Sigmoid colon (tissue), 7 donors: ENCODE measurements around the gene SEC24C. TPM values are rescaled to one million over a fixed set of nuclear protein-coding genes. Genes with fewer than 3 reads are reported as not detected.
"Not testable (repeated sequence)": the region's sequence is repeated elsewhere in the genome, so short reads cannot be mapped to it uniquely, and the experiment has no call there.

Experiments used
- DNase-seq: peaks from one replicate; pipeline ENCODE4 v3.0.0-alpha.2; 2019
- H3K27ac ChIP-seq, 4 donors: fragments of 200-600 bp; sonication (generic); one replicate each; pipeline ENCODE4 v1.5.1; 2016 to 2019; ENCODE audit warnings: mild to moderate bottlenecking in 1 of 4
- H3K27me3 ChIP-seq, 3 donors: fragments of 200-600 bp; sonication (generic); one replicate each; pipeline ENCODE4 v1.5.1; 2019; ENCODE audit warnings: mild to moderate bottlenecking in 1 of 3
- H3K36me3 ChIP-seq, 4 donors: fragments of 200-600 bp; sonication (generic); one replicate each; pipeline ENCODE4 v1.5.1; 2016 to 2019
- H3K4me1 ChIP-seq, 4 donors: fragments of 200-600 bp; sonication (generic); one replicate each; pipeline ENCODE4 v1.5.1; 2017 to 2019
- H3K4me3 ChIP-seq, 4 donors: fragments of 200-600 bp; sonication (generic); one replicate each; pipeline ENCODE4 v1.5.1; 2017 to 2019; ENCODE audit warnings: mild to moderate bottlenecking in 2 of 4, moderate library complexity in 1 of 4
- H3K9me3 ChIP-seq, 4 donors: fragments of 200-600 bp in 3 of 4; sonication (generic) in 3 of 4; one replicate each; pipeline versions ENCODE4 v1.5.1 to v1.6.1; 2013 to 2019
- EP300 ChIP-seq, 4 donors: sonication (generic); formaldehyde crosslinking; IDR thresholded peaks; one replicate each; pipeline ENCODE4 v1.6.1; 2017; ENCODE audit warnings: antibody characterized with exemption in 4 of 4
- POLR2A ChIP-seq, 2 donors: fragments of 450-650 bp; IDR thresholded peaks; one replicate each; pipeline ENCODE4 v1.6.1; 2016; ENCODE audit warnings: antibody characterized with exemption in 2 of 2, mild to moderate bottlenecking in 2 of 2, moderate library complexity in 2 of 2
- POLR2AphosphoS5 ChIP-seq, 4 donors: sonication (generic); formaldehyde crosslinking; IDR thresholded peaks; one replicate each; pipeline ENCODE4 v1.6.1; 2017; ENCODE audit warnings: antibody characterized with exemption in 4 of 4
- WGBS, 2 donors: extraction: QIAGEN DNeasy Blood & Tissue Kit; methylation state at CpG; one replicate each; pipeline ENCODE4 v1.1.7; 2013; 5-methylcytosine and 5-hydroxymethylcytosine counted together
- intact Hi-C: fragments of 100-400 bp; cut with DNase I; formaldehyde crosslinking; loops from one replicate; pipeline ENCODE4 v1.15.1; 2023
- polyA plus RNA-seq, 3 donors: library from polyadenylated mRNA; stranded (reverse); fragments of 200-250 nt; gene quantifications; one replicate each; pipeline ENCODE4 v1.2.3, GENCODE V29; 2013
- total RNA-seq, 4 donors: library from RNA; depleted of rRNA; stranded (reverse); fragments of >200 nt; gene quantifications; one replicate each; pipeline ENCODE4 v1.1.0, GENCODE V29; 2016
- TF ChIP-seq, protein P1 (sequence below), 4 experiments: fragments of 450-650 bp in 3 of 4; fragments of 200-600 bp in 1 of 4; IDR thresholded peaks; one replicate each; pipeline ENCODE4 v1.5.1; 2016 to 2019; ENCODE audit warnings: antibody characterized with exemption in 4 of 4, mild to moderate bottlenecking in 3 of 4, moderate library complexity in 2 of 4
- donor health status: healthy with polysubstance abuse.
- donor health status: Bipolar disorder and iron deficiency.
- donor health status: healthy.

Gene SEC24C, protein sequence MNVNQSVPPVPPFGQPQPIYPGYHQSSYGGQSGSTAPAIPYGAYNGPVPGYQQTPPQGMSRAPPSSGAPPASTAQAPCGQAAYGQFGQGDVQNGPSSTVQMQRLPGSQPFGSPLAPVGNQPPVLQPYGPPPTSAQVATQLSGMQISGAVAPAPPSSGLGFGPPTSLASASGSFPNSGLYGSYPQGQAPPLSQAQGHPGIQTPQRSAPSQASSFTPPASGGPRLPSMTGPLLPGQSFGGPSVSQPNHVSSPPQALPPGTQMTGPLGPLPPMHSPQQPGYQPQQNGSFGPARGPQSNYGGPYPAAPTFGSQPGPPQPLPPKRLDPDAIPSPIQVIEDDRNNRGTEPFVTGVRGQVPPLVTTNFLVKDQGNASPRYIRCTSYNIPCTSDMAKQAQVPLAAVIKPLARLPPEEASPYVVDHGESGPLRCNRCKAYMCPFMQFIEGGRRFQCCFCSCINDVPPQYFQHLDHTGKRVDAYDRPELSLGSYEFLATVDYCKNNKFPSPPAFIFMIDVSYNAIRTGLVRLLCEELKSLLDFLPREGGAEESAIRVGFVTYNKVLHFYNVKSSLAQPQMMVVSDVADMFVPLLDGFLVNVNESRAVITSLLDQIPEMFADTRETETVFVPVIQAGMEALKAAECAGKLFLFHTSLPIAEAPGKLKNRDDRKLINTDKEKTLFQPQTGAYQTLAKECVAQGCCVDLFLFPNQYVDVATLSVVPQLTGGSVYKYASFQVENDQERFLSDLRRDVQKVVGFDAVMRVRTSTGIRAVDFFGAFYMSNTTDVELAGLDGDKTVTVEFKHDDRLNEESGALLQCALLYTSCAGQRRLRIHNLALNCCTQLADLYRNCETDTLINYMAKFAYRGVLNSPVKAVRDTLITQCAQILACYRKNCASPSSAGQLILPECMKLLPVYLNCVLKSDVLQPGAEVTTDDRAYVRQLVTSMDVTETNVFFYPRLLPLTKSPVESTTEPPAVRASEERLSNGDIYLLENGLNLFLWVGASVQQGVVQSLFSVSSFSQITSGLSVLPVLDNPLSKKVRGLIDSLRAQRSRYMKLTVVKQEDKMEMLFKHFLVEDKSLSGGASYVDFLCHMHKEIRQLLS
- total RNA-seq (10 to 100 TPM; 34.9 to 42.7 (median 39.0) TPM), polyA plus RNA-seq (10 to 100 TPM; 25.2 to 52.3 (median 29.8) TPM)

DNA sequence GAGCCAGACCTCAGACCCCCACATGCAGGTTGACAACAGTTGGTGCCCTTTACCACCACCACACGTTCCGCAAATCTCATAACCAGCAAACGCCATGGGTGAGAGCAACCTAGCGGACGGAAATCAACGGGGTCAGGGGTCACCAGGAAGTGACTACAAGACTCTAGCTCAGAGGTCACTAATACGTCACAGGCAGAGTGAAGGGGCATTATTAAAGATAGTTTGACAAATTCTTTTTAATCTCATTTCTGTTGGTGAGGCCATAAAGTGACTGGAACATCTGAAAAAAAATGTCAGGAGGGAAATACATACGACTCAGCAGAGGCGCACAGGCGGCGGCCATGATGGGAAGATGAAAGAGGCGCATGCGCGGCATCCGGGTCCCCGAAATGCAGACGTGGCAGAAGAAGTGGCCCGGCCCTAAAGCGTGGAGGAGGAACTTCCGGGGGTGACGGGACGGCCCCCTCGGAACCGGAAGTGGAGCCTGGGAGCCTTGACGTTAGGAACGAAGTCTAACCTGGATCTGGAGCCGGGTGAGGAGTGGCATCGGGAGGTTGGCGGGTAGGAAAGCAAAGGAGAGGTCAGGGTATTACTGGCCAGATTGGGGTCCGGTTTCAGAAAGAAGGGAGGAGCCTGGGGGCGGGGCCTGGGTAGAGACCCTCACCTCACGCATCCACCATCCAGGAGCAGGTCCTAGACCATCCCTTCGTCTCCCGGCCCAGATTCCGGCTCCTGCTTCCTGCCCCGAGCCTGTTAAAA, at the start of gene SEC24C:
Gene SEC24C (plus strand): TSS at position 468 of the 759 bp plus-strand sequence. CDS start 2,461 bp downstream, outside the sequence.
- Histone ChIP-seq H3K27ac (peak within 1 kb of the TSS; percentile 90 to 96 (median 94)), H3K9me3 (no peaks in the 10 kb centered on the region), H3K36me3 (peaks cover 6 to 25% (median 17%) of the 10 kb centered on the region in 4 donors), H3K27me3 (no peaks in the 10 kb centered on the region), H3K4me3 (peak within 1 kb of the TSS; percentile 57 to 98 (median 94)), H3K4me1 (peaks cover 0 to 46% (median 34%) of the 10 kb centered on the region in 4 donors)
- DNase-seq = peak; percentile 99
- intact Hi-C loops = loop anchor here (2.0 kb wide), 1 partner anchor 29 kb away; a partner anchor contains a TSS
- TF ChIP-seq, protein P1, sequence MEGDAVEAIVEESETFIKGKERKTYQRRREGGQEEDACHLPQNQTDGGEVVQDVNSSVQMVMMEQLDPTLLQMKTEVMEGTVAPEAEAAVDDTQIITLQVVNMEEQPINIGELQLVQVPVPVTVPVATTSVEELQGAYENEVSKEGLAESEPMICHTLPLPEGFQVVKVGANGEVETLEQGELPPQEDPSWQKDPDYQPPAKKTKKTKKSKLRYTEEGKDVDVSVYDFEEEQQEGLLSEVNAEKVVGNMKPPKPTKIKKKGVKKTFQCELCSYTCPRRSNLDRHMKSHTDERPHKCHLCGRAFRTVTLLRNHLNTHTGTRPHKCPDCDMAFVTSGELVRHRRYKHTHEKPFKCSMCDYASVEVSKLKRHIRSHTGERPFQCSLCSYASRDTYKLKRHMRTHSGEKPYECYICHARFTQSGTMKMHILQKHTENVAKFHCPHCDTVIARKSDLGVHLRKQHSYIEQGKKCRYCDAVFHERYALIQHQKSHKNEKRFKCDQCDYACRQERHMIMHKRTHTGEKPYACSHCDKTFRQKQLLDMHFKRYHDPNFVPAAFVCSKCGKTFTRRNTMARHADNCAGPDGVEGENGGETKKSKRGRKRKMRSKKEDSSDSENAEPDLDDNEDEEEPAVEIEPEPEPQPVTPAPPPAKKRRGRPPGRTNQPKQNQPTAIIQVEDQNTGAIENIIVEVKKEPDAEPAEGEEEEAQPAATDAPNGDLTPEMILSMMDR (IDR thresholded peaks at IDR 0.05) = no peak
- TF ChIP-seq POLR2A (IDR thresholded peaks at IDR 0.05) (peak; percentile 52 to 63), POLR2AphosphoS5 (IDR thresholded peaks at IDR 0.05) (peak; percentile 77 to 90 (median 84)), EP300 (IDR thresholded peaks at IDR 0.05) (peak in 1 of 4 donors; percentile 68)
- WGBS, 2 donors = 0 to 1% methylated on average over 36 of the region's 36 CpGs

DNA sequence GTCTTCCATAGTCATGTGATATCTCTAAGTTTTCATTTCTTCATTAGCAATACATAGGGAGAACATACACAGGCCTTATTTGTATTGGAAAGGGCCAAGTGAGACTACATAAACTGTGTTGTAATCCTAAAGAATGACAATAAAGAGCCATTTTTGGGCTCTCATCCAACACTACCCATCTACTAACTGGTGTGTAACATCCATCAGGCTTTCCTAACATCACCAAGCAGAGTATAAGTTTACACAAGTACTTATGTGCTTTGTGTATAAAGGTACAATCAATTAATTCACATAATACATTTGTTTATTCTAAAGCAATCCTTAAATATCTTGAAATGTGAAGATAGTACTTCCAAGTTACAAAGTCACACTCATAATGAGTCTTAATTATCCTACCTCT, 48.9 kb upstream of the SEC24C start:
- H3K27ac ChIP-seq, H3K4me1 ChIP-seq, H3K4me3 ChIP-seq, H3K36me3 ChIP-seq, intact Hi-C loops, DNase-seq, H3K9me3 ChIP-seq, H3K27me3 ChIP-seq: not testable (repeated sequence)

DNA sequence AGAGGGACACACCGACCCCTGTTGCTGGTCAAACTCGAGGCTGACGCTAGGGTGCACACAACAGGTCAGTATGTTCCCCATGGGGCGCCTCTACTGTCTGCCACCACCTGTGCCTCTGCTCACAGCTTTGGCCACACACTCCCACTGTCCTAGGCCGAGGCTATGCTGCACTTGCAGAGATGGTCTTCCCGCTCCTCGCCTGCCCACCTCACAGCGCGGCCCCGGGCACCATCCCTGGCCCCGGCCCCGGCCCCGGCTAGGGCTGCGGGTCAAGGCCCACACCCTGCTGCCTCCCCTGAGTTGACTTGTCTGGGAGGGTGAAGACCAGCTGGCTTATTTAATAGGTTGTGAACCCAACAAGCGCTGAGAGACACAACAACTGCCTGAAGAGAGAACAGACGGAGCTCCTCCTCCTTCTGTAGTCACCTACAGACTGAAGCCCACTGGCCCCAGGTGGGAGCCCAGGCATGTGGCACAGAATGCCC, 46.5 kb upstream of the SEC24C start, which contains the start of gene AGAP5:
Gene AGAP5 (minus strand): TSS at position 435 of the 485 bp plus-strand sequence. CDS start 354 bp downstream, at position 81.
- 97 to 99% methylated on average over 16 of the region's 16 CpGs for WGBS, 2 donors
- DNase-seq, H3K27me3 ChIP-seq, H3K4me1 ChIP-seq, H3K4me3 ChIP-seq, H3K27ac ChIP-seq, H3K9me3 ChIP-seq, intact Hi-C loops, H3K36me3 ChIP-seq: not testable (repeated sequence)

DNA sequence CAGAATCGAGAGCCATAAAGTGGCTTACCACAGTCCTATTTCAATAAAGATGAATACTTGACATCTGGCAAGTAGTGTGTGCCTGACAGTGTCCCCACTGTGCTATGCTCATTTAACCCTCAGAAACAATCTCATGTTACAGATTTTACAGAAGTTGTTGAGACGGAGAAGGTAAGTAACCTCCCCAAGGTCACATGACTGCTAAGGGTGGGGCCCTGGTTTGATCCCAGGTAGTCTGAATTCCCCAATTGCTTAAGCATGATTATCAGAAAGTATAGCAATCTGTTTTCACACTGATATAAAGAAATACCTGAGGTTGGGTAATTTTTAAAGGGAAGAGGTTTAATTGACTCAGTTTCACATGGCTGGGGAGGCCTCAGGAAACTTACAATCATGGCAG, 45.4 kb upstream of the SEC24C start:
- H3K27me3 ChIP-seq, H3K4me3 ChIP-seq, H3K4me1 ChIP-seq, H3K36me3 ChIP-seq, H3K27ac ChIP-seq, intact Hi-C loops, DNase-seq, H3K9me3 ChIP-seq: not testable (repeated sequence)
- 91 to 93% methylated on average over 2 of the region's 2 CpGs for WGBS, 2 donors

DNA sequence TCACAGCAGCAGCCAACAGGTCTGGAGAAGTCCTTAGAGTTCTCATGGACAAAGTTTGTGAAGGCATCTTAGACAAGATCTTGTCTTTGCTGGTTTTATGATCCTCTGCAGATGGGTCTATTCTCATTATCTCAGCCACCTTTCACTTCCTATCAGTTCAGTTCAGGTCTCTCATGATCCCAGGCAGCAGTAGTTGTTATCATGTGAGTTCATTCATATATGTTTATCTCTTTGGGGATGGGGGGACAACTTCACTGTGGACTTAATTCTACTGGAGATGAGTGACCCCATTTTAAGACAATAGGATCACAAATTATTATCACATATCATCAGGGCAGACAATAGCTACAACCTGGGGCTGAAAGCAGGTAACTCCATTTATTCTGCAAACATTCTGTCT, 40.2 kb upstream of the SEC24C start:
- H3K36me3 ChIP-seq, DNase-seq, H3K27ac ChIP-seq, intact Hi-C loops, H3K27me3 ChIP-seq, H3K9me3 ChIP-seq, H3K4me1 ChIP-seq, H3K4me3 ChIP-seq: not testable (repeated sequence)

DNA sequence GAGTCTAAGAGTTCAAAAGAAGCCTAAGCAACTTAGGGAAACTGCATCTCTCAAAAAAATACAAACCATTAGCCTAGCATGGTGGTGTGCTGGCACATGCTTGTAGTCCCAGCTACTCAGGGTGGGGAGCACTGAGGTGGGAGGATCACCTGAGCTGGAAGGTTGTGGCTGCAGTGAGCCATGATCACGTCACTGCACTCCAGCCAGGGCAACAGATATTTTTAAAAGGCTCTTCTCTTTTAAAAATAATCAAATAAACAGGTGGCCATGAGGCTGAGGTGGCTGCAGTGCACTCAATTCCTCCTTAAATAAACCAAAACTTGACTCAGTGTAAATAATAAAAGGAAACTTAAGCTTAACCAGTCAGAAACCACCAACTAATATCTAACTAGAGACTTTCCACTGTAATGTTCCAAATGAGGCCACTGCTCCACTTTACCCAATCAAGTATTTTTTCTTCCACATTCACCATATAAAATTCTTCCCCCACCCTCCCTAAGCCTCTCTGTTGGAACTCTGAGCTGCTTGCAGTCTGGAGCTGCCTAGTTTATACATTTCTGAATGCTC, 38.6 kb upstream of the SEC24C start:
- DNase-seq, H3K27ac ChIP-seq, H3K4me1 ChIP-seq, H3K9me3 ChIP-seq, H3K27me3 ChIP-seq, H3K4me3 ChIP-seq, intact Hi-C loops: not testable (repeated sequence)
- WGBS, 2 donors = 71 to 90% methylated on average over 1 of the region's 1 CpG
- H3K36me3 ChIP-seq = peaks cover 0 to 14% (median 2%) of the 10 kb centered on the region in 4 donors

DNA sequence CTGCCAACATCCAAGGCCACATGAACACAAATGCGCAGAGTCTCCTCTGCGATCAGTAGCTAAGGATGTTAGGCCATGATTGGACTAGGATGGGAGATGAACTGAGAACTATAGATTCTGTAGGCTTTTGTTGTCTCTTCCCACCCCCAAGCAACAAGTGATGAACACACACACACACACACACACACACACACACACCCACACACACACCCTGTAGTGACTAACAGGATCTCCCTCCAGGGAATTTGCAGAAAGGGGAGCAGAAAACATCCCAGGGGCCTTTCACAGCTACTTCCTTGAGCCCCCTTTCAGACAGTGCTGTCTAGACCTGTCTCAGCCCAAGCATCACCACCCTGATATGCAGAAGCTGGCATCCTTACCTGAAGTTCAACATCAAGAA, 37.7 kb upstream of the SEC24C start:
- intact Hi-C loops, H3K27me3 ChIP-seq, H3K9me3 ChIP-seq, H3K27ac ChIP-seq, H3K4me1 ChIP-seq, H3K4me3 ChIP-seq, DNase-seq: not testable (repeated sequence)
- H3K36me3 ChIP-seq = peaks cover 0 to 17% (median 2%) of the 10 kb centered on the region in 4 donors
- WGBS, 2 donors = 93 to 98% methylated on average over 2 of the region's 2 CpGs

DNA sequence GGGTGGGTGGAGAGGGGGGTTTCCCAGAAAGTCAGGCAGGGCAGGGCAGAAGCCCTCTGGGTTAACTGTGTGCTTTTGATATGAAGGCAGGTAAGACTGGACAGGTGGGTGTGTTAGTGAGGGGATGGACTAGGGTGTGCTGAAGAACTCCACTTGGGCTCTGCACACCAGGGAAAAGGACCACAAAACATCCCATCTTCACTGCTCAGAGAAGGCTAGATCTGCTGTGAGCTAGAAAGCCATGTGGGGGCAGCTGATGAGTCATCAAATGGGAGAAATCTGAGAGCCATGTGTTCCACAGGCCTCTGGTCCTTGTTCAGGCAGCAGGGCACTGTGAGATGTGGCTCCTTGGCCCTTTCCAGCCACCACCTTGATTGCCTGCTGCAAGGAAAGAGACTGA, 36.5 kb upstream of the SEC24C start:
- H3K27ac ChIP-seq, DNase-seq, H3K27me3 ChIP-seq, H3K9me3 ChIP-seq, H3K4me3 ChIP-seq, H3K4me1 ChIP-seq, intact Hi-C loops: not testable (repeated sequence)
- H3K36me3 ChIP-seq = peaks cover 0 to 23% (median 3%) of the 10 kb centered on the region in 4 donors

DNA sequence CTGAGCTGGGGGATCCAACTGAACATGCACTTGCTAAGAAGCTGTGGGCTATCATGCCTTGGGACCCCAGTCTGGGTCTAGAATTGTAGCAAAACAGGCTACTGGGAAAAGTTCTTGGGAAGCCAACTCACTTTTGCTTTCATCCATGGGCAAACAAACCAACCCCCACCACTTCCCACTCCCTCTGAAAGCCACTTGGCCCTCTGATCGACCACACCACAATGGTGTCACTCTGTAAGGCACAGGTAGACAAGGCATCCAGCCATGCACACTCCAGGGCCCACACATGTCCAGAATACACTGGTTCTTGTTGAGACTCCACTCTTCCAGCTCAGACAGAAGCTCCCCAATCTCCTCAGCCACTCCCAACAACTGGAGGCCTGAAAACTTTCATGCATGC, 36.0 kb upstream of the SEC24C start:
- 92 to 94% methylated on average over 1 of the region's 1 CpG for WGBS, 2 donors
- peaks cover 0 to 26% (median 4%) of the 10 kb centered on the region in 4 donors for H3K36me3 ChIP-seq

DNA sequence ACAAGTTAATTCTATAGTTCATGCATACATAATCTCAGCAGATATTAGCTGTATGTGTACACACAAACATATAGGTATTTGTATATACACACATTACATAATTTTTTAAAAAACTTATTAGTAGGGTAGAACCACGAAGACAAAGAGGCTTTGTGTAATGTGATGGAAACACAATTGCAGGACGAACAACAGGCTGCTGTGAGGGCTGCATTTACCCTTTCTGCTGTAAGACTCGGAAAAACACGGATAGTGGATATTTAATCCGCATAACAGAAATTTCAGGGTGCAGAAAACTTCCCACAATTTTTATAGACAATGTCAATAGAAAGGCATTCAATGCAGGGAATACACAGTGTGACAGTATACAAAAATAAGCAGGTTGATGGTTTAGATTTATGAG, 32.5 kb upstream of the SEC24C start:
- H3K4me3 ChIP-seq, H3K27me3 ChIP-seq, H3K9me3 ChIP-seq, H3K27ac ChIP-seq, H3K4me1 ChIP-seq, intact Hi-C loops, DNase-seq: not testable (repeated sequence)
- H3K36me3 ChIP-seq = peaks cover 0 to 43% (median 6%) of the 10 kb centered on the region in 4 donors
- 94% methylated on average over 5 of the region's 5 CpGs for WGBS, 2 donors

More for the DNA sequence above, 36.0 kb upstream of the SEC24C start:
- H3K9me3 ChIP-seq, H3K27me3 ChIP-seq, H3K27ac ChIP-seq, intact Hi-C loops, DNase-seq, H3K4me3 ChIP-seq, H3K4me1 ChIP-seq: not testable (repeated sequence)
